ENCODE data around the gene FASTK.

Gene FASTK

DNA sequence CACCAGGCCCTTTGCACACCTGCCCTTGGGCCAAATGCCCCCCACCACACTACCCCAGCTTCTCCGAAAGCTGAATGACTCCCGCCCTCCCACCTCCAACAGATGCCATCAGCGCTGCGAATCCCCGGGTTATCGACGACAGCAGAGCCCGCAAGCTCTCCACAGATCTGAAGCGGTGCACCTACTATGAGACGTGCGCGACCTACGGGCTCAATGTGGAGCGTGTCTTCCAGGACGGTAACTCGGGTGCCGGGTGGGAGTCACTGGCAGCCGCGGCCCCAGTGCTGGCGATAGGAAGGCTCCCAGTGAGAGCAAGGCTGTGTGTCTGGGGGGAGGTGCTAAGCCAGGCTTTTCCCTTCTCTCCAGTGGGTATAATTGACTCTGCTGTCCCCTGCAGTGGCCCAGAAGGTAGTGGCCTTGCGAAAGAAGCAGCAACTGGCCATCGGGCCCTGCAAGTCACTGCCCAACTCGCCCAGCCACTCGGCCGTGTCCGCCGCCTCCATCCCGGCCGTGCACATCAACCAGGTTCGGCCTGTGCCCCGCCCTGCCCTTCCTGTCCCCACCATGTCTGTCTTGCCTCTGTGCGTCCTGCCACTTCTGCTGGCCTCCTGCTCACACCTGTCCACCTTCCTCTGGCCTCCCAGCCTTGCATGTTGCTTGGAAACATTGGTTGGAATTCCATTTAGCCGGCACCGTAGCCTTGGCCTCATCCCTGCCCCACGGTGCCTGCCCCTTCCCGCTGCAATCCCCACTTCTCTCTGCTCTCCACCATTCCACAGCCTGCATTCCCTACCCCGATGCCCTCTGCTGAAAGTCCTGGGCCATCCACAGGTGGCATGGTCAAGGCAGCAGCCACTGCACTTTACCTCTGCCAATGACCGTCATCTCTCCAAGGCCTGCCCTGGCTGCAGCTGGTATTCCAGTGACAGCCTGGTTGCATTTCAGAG, 37.8 kb upstream of the FASTK start:
- DNase-seq: no peak

DNA sequence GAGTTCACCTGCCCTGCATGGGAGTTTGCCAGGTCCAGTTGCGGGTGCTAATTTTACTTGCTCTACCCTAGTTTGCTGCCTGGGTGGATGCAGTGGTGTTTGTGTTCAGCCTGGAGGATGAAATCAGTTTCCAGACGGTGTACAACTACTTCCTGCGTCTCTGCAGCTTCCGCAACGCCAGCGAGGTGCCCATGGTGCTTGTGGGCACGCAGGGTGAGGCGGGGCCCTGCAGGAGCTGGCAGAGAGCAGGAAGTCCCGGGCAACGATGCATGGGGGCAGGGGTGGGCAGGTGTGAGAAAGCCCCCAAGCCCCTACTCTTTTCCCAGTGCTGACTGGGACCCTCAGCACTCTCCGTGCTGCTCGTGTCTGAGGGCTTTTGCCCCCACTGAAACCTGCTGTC, 37.0 kb upstream of the FASTK start:
- no peak for DNase-seq

DNA sequence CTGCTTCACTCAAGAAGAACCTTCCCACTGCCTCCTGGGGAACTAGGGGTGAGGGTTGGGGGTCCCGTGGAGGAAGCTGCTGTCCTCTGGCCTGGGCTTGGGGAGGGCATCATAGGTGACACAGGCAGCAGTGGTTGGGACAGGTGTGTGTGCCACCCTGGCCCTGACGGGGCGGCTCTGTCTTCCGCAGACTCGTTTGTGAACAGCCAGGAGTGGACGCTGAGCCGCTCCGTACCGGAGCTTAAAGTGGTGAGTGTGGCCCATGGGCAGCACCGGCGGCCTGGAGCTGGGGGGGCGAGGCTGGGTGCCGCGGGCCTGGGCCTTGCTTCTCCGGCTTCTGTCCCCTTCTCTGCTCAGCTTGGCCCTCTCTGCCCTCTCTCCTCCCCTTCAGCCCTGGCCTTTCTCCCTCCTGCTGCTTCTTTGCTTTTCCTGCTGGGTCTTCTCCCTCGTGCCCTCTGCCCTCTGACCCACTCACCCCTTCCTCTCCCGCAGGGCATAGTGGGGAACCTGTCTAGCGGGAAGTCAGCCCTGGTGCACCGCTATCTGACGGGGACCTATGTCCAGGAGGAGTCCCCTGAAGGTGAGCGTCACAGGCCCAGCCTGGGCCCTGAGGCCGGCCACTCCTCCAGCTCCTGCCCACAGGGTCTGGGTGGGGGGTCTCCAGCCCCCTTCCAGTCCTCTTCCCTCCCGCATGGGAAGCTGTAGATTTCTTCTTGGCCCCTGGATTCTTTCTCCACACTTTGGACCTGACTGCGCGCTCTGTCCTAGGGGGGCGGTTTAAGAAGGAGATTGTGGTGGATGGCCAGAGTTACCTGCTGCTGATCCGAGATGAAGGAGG, 36.2 kb upstream of the FASTK start:
- DNase-seq: no peak

DNA sequence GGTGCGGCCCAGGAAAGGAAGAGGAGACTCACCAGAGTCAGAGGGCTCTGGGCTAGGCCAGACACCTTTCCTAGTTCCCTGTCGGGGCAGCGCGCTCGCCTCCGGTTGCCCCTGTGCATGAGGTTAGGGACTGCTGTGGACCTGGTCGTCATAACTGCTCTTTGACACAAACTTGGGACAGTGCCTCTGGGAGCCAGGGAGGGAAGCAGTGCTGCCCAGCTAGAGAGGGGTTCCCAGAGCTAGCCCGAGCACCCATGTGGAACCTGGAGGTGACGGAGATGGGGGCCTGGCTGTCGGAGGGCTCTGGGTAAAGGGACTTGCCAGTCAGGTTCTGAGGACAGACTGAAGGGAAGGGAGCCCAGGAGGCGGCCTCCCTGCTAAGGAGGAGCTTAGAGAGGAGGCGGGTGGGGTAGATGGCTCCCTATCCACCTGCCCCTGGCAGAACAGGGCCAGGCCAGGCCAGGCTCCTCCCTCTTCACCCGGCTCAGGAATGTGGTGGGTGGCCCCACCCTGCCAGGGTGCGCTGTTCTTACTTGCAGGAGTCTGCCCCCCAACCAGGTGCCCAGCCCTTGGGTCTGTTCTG, 35.3 kb upstream of the FASTK start:
- no peak for DNase-seq

DNA sequence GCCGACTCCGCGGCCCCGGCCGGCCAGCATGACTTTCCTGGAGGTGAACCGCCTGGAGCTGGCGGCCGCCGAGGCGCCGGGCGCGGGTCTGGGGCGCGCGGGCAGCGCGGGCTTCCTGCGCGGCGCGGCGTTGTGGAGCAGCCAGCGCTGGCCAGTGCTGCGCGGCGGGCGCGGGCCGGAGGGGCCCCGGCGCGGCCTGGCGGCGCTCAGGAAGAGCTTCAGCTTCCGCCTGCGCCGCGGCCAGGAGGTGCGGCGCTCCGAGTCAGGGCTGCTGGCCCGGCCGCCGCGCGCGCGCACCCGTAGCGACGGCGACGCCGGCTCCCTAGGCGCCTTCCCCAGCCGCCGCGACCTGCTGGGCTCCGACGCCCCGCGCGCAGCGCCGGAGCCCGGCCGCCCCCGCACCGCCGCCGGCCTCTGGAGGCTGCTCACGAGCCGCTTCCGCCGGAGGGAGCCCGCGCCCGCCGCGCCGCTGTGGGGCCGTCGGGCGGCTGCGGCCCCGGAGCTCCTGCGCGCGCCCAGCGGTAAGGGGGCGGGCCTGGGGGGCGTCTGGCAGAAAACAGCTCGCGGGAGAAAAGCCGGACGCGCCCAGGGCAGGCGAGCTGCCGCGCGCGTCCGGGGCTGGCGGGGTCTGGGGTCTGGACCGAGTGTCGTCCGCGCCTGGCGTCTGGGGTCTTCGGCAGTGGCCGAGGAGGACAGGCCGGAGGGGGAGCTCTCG, 34.7 kb upstream of the FASTK start:
- DNase-seq: no peak

DNA sequence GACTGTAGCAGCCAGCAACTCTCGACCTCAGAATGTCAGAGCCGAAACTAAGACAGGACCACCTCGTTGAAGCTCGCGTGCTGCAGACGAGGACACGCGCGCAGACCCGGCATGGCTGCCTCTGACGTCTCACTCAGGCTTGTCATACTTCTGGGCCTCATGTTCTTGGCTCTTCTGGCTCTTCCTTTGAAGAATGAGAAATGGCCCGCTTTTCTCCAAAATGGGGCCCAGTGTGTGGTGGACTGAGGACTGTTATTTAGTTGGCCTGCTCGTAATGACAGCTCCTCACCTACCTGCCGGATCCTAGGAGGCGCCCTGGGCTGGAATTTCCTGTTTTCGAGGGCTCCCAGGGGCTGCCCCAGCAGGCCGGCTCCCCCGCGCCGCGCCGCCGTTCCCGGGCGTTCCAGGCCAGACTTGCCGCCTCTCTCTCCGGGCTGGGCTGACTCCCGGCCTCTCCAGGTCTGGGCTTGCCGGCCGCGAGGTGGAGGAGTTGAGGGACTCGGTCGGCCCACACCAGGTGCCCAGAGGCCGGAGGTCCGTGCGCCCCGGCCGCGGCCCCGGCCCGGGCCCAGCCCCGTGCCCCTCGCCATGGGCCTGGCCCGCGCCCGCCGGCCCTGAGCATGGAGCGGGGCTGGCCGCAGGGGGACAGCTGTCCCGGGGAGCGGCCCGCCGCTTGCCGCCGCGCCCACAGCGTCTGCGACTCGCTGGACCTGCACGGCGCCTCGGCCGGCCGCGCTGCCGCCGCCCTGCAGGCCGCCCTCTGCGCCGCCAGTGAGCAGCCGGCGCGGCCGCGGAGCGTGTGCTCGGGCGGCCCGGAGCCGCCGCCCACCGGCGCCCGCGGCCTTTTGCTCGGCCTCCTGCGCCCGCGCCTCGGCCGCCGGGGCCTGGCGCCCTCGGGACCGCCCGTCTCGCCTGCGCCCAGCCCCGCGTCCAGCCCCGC, 33.8 kb upstream of the FASTK start:
- no peak for DNase-seq

DNA sequence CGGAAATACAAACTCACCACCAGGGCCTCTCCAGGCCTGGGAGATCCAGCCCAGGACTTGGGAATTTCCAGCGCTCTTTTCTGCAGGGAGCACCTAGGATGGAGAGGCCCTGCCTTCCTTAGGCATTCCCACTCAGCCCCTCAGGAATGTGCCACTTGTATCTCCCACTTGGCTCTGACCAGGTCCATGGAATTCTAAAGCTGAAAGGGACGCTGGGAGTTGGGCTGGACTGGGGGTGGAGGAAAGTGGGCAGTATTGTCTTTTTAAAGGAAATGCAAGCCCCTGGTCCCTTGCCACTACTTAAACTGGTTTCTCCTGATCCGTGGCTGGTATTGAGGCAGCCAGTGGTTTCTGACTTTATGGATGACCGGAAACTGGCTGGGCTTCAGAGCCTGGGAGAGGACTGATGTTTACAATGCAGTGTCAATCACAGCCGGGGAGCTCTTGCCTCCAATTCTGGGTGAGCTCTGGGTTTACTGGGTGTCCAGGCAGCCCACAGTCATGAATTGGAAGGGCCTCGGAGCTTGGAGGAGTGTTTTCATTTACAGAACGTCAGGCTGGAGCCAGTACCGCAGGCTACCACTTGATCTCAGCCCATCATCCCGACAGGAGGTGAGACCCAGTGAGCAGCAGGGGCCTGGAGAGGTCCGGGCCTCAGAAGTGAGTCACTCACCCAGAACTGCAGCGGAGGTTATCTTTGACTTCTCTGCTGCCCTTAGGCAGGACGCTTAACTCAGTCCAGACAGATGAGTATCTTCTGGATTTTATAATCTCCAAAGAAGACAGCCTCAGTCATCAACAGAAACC, 32.9 kb upstream of the FASTK start:
- peak in 1 of 14 donors; percentile 12 for DNase-seq

DNA sequence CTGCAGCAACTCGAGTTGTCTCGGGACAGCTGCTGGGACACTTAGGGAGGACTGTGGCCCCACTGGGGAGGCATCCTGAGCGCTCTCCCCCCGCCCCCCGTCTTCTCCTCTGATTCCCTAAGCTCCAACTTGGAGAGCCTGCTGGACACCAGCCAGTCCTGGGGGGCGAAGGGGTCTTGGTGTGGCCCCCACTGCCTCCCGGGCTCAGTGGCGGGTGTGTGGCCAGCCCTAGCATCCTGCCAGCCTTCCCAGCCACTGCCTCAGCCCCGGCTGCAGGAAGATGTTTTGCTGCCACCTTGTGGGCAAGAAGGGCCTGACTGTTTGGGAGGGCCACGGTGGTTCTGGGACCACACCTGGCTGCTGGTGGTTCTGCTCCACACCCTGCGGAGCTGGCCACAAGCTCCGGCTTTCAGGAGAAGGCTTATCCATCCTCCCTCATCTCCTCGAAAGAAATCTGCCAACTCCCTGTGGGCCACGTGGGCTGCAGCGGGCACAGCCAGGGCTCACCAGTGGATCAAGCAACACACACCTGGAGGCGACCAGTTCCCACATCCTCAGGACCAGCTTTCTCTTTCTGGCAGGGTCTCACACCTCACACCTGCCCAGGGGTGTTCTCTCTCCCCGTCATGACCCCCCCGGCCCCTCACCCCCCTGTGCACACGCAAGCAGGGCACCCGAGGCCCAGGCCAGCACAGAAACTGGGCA, 30.5 kb upstream of the FASTK start:
- DNase-seq: peak in 12 of 14 donors; percentile 20 to 74 (median 47)

DNA sequence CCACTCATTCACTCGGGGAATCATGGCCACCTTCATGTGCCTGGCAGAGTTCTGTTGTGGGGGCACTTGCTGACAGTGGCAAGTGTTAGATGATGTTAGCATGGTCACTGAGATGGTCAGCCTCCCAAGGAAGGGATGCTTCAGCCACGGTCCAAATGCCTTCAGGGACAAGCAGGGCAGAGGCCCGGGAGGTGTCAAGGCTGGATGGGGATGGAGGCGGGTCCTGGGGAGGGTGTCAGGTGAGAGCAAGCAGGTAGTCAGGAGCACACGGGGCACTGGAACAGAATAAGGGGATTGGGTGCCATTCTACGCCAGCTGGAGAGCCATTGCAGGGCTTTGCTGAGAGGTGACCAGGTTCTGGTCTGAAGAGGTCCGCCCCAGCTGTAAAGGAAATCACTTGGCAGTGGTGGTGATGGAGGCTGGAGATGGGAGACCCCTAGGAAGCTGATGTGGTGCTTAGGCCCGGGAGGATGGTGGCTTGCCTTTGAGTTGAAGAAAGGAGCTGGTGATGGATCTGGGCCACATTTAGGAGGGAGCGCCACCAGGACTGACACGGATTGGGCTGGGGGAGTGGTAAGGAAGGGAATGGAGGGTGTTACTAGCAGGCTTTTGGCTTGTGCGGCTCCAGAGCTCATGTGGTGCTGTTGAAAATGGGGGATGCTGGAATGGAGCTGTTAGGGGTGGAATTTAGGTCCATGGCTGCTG, 29.8 kb upstream of the FASTK start:
- DNase-seq: no peak

DNA sequence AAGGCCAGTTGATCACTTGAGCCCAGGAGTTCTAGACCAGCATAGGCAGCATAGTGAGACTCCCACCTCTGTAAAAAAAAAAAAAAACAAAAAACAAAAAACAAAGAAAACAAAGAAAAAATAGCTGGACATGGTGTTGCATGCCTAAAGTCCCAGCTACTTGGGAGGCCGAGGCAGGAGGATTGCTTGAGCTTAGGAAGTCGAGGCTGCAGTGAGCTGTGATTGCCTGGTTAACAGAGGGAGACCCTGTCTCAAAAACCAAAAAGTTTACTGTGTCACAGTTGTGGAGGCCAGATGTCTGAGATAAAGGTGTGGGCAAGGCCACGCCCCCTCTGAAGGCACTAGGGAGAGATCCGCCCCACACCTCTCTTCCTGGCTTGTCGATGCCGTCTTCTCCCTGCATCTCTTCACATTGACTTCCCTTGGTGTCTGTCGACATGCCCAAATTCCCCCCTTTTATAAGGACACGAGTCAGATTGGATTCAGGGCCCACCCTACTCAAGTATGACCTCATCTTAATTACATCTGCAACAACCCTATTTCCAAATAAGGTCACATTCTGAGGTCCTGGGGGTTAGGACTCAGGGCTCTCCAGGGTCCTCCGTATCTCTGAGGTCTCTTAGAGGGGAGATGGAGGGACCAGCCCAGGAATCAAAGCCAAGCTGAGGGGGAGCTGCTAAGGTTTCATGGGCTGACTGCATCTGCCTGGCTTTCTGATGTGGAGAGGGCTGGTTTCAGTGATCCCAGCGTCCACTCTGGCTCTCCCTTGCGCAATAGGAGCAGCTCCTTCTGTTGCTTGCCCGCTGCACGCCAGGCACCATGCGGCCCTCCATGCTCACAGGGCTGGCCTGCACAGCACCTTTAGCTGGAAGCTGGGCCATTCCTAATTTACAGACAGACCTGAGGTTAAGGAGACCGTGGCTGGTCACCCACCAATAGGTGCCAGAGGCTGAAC, 28.8 kb upstream of the FASTK start:
- DNase-seq: no peak

DNA sequence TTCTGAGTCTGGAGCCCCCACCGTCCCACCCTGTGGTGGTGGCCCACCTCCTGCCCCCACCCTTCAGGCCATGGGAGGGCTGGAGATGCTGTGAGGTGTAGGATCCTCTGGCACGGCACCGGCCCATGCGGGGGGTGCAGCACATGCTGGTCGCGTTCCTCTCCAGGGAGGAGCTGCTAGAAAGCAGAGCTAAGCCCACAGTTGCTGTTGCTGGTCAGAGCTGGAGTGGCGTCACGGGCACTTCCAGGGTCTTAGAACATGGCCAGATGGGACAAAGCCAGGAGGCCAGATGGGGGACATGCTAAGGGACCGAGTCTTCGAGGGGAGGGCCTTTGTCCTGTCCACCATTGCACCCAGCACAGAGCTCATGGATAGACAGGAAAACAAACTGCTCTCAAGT, 27.3 kb upstream of the FASTK start:
- peak in 1 of 14 donors; percentile 55 for DNase-seq

DNA sequence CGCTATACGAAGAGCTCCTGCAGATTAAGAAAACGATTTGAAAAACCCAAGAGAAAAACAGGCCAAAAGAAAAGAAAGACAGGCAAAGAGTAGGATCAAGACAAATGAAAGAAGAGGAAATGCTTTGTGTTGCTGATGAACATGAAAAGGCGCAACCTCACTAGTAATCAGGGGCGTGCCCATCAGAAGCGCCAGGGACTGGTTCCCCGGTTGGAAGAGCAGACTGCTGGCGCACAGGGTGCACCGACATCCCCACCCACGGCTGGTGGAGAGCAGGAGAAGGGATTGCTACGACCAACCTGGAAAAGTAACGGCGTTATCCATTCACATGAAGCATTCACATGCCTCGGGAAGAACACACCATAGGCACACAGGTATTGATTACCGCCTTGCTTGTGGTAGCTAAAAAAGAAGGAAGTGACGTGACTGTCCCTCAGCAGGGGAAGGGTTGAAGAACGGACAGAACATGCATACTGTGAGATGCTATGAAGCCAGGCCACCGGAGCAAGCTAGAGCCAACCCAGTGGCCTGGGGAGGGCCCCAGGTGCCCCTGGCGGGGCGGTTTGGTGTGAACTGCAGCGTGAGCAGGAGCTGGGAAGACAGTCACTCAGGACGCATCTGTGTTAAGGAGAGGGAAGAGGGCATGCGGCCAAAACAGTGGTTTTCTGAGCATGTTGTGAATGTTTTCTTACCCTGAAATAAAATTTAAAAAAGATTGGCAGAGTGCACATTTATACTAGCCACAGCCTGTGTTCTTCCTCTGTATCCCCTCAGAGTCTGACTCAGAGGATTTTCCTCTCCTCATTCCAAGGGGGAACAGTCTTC, 24.0 kb upstream of the FASTK start:
- no peak for DNase-seq

DNA sequence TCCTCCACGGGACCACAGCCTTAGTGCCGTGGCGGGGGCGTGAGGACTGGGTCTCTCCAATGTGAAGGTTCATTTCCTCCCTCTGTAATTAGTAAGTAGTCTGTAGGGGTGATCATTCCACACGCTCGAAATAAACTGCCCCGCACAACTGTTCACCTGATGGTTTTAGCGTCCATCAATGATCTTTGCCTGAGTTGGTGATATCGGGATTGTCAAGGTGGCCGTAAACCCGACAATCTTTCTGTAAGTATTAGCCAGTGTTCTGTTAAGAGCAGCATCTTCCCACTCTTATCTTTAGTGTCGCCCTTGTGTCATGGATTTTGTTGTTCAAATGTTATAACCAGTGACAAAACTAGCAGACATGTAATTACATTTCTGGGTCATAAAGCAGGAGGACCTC, 23.4 kb upstream of the FASTK start:
- DNase-seq: no peak

DNA sequence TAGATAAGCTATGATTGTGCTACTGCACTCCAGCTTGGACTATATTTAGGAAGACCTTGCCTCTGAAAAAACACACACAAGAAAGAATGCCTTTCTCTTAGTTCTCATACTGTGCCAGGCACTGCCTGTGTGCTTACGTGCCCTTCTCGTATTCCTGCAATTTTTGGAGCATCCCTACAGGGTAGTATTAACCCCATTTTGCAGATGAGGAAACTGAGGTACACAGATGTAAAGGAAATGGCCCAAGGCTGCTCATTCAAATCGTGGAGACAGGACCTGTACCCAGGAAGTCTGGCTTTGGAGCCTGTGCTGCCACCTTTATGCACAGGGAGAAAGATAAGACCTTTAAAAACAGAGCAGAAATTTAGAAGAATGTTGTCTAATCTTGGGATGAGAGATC, 22.4 kb upstream of the FASTK start:
- no peak for DNase-seq

DNA sequence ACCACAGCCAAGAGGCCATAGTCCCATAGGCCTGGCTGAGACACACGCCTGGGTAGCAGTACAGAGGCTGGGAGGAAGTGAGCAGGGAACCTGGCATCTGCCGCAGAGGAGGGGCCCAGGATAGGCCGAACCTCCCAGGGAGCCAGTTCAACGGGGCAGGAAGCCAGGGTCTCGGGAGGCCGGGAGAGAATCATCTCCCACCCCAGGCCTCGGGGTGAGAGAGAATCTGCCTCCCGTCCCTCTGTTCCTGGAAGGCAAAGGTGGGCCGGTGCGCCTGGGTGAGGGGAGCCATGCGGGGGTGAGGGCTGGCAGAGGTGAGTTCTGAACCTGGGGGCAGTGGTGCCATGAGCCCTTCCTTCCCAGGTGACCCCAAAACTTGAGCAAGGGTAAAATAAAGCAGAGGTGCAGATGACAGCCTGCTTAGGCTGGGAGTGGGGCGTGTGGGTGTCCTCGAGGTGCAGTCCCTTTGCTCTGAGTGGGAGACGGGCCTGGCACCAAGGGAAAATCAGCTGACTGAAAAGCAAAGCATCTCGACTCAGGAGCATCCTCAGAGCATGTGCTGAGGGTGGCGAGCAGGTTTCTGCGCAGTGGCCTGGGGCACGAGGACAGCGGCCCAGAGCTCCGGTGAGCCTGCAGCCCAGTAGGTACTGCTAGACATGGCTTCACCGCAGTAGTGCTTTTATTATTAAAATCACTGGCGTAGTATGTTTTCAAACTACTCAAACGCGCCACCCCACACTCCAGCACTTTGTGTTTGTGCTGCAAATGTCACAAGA, 21.2 kb upstream of the FASTK start:
- no peak for DNase-seq

DNA sequence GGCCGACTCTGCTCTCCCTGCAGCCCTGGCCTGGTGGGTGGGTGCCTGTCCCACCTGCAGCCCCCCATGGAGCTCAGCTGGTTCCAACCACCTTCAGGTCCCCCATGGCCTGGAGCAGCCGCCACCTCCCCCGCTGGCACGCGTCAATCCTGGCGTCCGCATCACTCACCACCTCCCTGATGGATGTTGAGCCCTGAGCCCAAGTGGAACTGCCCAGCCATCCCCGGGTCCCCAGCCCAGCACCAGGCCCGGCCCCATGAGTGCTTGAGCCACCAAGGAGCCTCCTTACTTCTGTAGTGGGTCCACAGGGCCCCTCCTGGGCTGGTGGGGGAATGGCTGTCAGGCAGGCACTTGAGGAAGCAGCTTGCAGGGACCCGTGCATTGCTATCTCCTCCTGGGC, 20.3 kb upstream of the FASTK start:
- no peak for DNase-seq
